NCI-H1048 (cell line): ENCODE results near the gene ACAP2.
"Not testable (repeated sequence)": the region's sequence is repeated elsewhere in the genome, so short reads cannot be mapped to it uniquely, and the experiment has no call there.

Experiments
- DNase-seq: peaks from one replicate; lab custom pipeline; 2025; lab: John Stamatoyannopoulos, UW

ACAP2 gene

GRCh38 chr3:195442573-195443390 is at the start of gene ACAP2:
ACAP2 (minus strand) TSS chr3:195443020; CDS start chr3:195442847, 173 bp downstream.
- peak; percentile 97 for DNase-seq

GRCh38 chr3:195475614-195476013 is 32.8 kb upstream of the ACAP2 start:
- no peak for DNase-seq

- not testable (repeated sequence) for DNase-seq
Measured at GRCh38 chr3:195475116-195475515, 32.3 kb upstream of the ACAP2 start.

- DNase-seq = no peak
Measured at GRCh38 chr3:195468841-195469240, 26.0 kb upstream of the ACAP2 start.

- no peak for DNase-seq
Measured at GRCh38 chr3:195468391-195468776, 25.6 kb upstream of the ACAP2 start.

- no peak for DNase-seq
Measured at GRCh38 chr3:195467641-195468390, 25.0 kb upstream of the ACAP2 start.

GRCh38 chr3:195466251-195466650 is 23.4 kb upstream of the ACAP2 start:
- DNase-seq = no peak

- not testable (repeated sequence) for DNase-seq
Measured at GRCh38 chr3:195462922-195463321, 20.1 kb upstream of the ACAP2 start.

- DNase-seq = no peak
Measured at GRCh38 chr3:195462308-195462610, 19.4 kb upstream of the ACAP2 start.

- DNase-seq = no peak
Measured at GRCh38 chr3:195461594-195462307, 18.9 kb upstream of the ACAP2 start.

GRCh38 chr3:195460091-195460713 is 17.4 kb upstream of the ACAP2 start:
- no peak for DNase-seq

- DNase-seq = no peak
Measured at GRCh38 chr3:195458316-195458717, 15.5 kb upstream of the ACAP2 start.

- DNase-seq = no peak
Measured at GRCh38 chr3:195455789-195456188, 13.0 kb upstream of the ACAP2 start.

- DNase-seq = no peak
Measured at GRCh38 chr3:195453236-195453635, 10.4 kb upstream of the ACAP2 start.

- no peak for DNase-seq
Measured at GRCh38 chr3:195451373-195452015, 8.7 kb upstream of the ACAP2 start.

- DNase-seq = no peak
Measured at GRCh38 chr3:195450731-195451229, 8.0 kb upstream of the ACAP2 start.

- no peak for DNase-seq
Measured at GRCh38 chr3:195448205-195448875, 5.5 kb upstream of the ACAP2 start.

- DNase-seq = no peak
Measured at GRCh38 chr3:195447201-195447600, 4.4 kb upstream of the ACAP2 start.

- no peak for DNase-seq
Measured at GRCh38 chr3:195446359-195446758, 3.5 kb upstream of the ACAP2 start.

- no peak for DNase-seq
Measured at GRCh38 chr3:195445885-195446284, 3.1 kb upstream of the ACAP2 start.

GRCh38 chr3:195443391-195443989 is 670 bp upstream of the ACAP2 start:
- DNase-seq = no peak
